Measurements from ENCODE around the gene IGFBP2. TPM values are rescaled to one million over a fixed set of nuclear protein-coding genes. Genes with fewer than 3 reads are reported as not detected.

The IGFBP2 gene
- total and polyA plus RNA-seq, 4 donors, result 88.8 to 1,119 (median 352) TPM

DNA sequence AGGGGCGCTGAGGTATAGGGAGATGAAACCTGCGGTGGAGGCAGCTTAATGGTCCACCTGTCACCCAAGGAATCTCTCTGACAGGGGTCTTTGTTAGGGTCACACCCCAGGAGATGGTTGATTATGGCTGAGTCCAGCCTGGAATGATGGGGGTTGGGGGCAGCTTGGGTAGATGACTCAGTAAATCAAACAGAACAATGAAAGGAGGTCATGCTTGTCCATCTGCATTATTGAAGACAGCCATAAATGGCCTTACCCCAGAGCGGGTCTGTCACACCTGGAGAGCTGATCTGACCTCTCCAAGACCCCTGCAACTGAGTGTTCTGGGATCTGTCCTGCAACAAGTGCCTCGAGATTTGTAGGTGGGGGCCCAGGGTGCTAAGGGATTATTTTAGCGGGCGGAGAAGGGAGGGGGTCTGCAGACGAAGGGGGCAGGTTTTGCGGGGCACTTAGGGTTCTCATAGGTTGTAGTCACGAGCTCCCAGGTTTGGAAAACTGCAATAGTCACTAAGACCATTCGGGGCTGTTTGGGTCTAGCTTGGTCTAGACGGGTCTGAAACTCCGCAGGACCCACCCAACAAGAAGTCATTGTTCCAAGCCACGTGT, 771 bp upstream of the IGFBP2 start:
- 67% methylated on average over 13 of the region's 13 CpGs for WGBS
- Histone ChIP-seq H3K27me3 (ENCODE audit: control insufficient read depth in 4 of 4, insufficient read depth in 4 of 4, low read length in 3 of 4) (no peaks in the 10 kb centered on the region), H3K4me3 (ENCODE audit: low read depth in 1 of 3, low read length in 3 of 3) (peak overlapping the region in 1 of 3 donors; percentile 61), H3K36me3 (ENCODE audit: control insufficient read depth in 4 of 4, insufficient read depth in 3 of 4, low read depth in 1 of 4, low read length in 3 of 4) (peaks cover 0 to 2% (median 0%) of the 10 kb centered on the region in 4 donors), H3K9me3 (ENCODE audit: control insufficient read depth in 4 of 4, low read length in 3 of 4) (no peaks in the 10 kb centered on the region), H3K4me1 (ENCODE audit: control insufficient read depth in 4 of 4, insufficient read depth in 4 of 4, low read length in 3 of 4) (peaks cover 5 to 32% (median 16%) of the 10 kb centered on the region in 4 donors), H3K9ac (ENCODE audit: low read depth in 1 of 2, low read length in 2 of 2) (no peak overlapping the region), H3K27ac (ENCODE audit: low read depth in 1 of 2, low read length in 2 of 2) (no peak overlapping the region)
- TF ChIP-seq GABPA (IDR thresholded peaks at IDR 0.05 in 1 of 2, conservative IDR thresholded peaks at IDR 0.05 in 1 of 2), result no peak
- no peak for TF ChIP-seq MAX (IDR thresholded peaks at IDR 0.05)
- TF ChIP-seq NR2F2 (IDR thresholded peaks at IDR 0.05), result no peak
- no peak for TF ChIP-seq FOXA1 (IDR thresholded peaks at IDR 0.05)
- TF ChIP-seq, protein P1, sequence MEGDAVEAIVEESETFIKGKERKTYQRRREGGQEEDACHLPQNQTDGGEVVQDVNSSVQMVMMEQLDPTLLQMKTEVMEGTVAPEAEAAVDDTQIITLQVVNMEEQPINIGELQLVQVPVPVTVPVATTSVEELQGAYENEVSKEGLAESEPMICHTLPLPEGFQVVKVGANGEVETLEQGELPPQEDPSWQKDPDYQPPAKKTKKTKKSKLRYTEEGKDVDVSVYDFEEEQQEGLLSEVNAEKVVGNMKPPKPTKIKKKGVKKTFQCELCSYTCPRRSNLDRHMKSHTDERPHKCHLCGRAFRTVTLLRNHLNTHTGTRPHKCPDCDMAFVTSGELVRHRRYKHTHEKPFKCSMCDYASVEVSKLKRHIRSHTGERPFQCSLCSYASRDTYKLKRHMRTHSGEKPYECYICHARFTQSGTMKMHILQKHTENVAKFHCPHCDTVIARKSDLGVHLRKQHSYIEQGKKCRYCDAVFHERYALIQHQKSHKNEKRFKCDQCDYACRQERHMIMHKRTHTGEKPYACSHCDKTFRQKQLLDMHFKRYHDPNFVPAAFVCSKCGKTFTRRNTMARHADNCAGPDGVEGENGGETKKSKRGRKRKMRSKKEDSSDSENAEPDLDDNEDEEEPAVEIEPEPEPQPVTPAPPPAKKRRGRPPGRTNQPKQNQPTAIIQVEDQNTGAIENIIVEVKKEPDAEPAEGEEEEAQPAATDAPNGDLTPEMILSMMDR (IDR thresholded peaks at IDR 0.05; ENCODE audit: low read depth, low read length, missing input control), result no peak
- no peak for TF ChIP-seq EGR1 (IDR thresholded peaks at IDR 0.05; ENCODE audit: low read depth in 2 of 2)
- TF ChIP-seq, protein P2, sequence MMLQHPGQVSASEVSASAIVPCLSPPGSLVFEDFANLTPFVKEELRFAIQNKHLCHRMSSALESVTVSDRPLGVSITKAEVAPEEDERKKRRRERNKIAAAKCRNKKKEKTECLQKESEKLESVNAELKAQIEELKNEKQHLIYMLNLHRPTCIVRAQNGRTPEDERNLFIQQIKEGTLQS (IDR thresholded peaks at IDR 0.05), result no peak
- TF ChIP-seq FOXA2 (IDR thresholded peaks at IDR 0.05), result no peak
- TF ChIP-seq JUND (IDR thresholded peaks at IDR 0.05), result no peak
- no peak for TF ChIP-seq RAD21 (IDR thresholded peaks at IDR 0.05)
- no peak for DNase-seq (ENCODE audit: low spot score)

DNA sequence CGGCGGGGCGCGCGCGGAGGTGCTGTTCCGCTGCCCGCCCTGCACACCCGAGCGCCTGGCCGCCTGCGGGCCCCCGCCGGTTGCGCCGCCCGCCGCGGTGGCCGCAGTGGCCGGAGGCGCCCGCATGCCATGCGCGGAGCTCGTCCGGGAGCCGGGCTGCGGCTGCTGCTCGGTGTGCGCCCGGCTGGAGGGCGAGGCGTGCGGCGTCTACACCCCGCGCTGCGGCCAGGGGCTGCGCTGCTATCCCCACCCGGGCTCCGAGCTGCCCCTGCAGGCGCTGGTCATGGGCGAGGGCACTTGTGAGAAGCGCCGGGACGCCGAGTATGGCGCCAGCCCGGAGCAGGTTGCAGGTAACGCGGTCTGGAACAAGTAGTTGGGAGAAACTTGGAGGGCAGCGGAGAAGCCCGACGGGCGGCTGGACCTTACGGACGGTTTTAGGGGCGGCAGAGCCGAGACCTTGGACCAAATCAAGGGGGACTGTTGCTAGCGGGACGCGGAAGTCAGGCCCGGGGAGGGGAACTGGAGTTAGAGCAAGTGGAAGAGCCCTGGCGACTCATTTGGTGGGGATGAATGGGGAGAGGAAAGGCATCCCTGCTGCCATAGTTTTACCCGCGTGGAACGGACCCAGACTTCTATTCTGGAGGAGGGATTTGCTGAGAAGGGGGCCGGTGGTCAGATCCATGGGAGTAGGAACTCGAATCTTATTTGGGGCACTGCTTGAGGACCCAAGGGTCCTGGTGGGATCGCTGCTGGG, 573 bp downstream of the IGFBP2 start:
- Histone ChIP-seq H3K4me3 (ENCODE audit: low read depth in 1 of 3, low read length in 3 of 3) (peak overlapping the region; percentile 81 to 92 (median 90)), H3K9ac (ENCODE audit: low read depth in 1 of 2, low read length in 2 of 2) (peak overlapping the region; percentile 81 to 99), H3K4me1 (ENCODE audit: control insufficient read depth in 4 of 4, insufficient read depth in 4 of 4, low read length in 3 of 4) (peaks cover 5 to 34% (median 16%) of the 10 kb centered on the region in 4 donors), H3K27ac (ENCODE audit: low read depth in 1 of 2, low read length in 2 of 2) (peak overlapping the region; percentile 21 to 80), H3K27me3 (ENCODE audit: control insufficient read depth in 4 of 4, insufficient read depth in 4 of 4, low read length in 3 of 4) (no peaks in the 10 kb centered on the region), H3K36me3 (ENCODE audit: control insufficient read depth in 4 of 4, insufficient read depth in 3 of 4, low read depth in 1 of 4, low read length in 3 of 4) (peaks cover 0 to 2% (median 0%) of the 10 kb centered on the region in 4 donors), H3K9me3 (ENCODE audit: control insufficient read depth in 4 of 4, low read length in 3 of 4) (no peaks in the 10 kb centered on the region)
- WGBS, result under 1% methylated on average over 71 of the region's 71 CpGs
- DNase-seq (ENCODE audit: low spot score), result no peak
- TF ChIP-seq RXRA (IDR thresholded peaks at IDR 0.05) (no peak), HNF4A (conservative IDR thresholded peaks at IDR 0.05) (no peak), FOXA1 (IDR thresholded peaks at IDR 0.05) (no peak), GABPA (IDR thresholded peaks at IDR 0.05 in 1 of 2, conservative IDR thresholded peaks at IDR 0.05 in 1 of 2) (no peak), NR2F2 (IDR thresholded peaks at IDR 0.05) (no peak), FOXA2 (IDR thresholded peaks at IDR 0.05) (no peak)
- TF ChIP-seq, protein P3, sequence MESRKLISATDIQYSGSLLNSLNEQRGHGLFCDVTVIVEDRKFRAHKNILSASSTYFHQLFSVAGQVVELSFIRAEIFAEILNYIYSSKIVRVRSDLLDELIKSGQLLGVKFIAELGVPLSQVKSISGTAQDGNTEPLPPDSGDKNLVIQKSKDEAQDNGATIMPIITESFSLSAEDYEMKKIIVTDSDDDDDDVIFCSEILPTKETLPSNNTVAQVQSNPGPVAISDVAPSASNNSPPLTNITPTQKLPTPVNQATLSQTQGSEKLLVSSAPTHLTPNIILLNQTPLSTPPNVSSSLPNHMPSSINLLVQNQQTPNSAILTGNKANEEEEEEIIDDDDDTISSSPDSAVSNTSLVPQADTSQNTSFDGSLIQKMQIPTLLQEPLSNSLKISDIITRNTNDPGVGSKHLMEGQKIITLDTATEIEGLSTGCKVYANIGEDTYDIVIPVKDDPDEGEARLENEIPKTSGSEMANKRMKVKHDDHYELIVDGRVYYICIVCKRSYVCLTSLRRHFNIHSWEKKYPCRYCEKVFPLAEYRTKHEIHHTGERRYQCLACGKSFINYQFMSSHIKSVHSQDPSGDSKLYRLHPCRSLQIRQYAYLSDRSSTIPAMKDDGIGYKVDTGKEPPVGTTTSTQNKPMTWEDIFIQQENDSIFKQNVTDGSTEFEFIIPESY (IDR thresholded peaks at IDR 0.05), result no peak
- TF ChIP-seq, protein P1 (IDR thresholded peaks at IDR 0.05; ENCODE audit: low read depth, low read length, missing input control), result no peak
